ENCODE results near the gene MYO5C.

Gene MYO5C

DNA sequence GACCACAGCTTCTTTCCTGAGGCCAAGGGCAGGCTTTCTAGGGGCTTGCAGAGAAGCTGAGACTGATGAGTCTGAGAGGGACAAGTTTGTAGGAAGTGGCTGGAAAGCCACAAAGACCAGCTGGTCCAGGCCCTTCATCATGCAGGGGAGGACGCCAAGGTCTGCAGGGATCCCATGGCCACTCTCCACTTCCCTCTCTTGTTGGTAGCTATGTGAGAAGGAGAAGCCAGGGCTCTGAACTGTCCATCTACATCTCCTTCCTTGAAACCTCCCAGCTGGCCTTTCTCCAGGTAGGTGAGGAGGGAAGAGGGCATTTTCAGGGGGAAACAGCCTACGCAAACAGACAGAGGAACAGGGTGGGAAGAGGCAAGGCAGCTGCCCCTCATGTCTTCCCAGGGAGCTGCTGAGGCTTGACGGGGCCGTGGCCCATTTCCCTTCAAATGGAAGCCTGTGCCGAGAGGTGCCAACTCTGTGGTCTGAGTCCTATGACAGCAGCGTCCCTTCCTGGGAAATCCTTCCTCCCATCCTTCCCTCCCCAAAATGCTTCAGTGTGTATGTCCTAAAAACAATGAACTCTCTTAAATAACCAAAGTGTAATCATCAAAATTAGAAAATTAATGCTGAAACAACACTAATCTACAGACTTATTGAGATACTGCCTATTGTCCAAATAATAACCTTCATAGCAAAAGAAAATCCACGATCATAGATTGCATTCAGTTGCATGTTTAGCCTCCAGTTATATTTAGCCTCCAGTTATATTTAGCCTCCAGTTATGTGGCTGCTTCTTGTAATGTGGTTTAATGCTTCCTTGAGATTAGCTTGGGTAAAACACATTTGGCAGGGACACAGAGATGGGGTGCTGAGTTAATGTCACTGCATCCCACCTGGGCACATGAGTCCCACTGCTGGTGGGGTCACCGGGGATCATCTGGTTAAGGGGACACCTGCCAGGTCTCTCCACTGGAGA is 140.4 kb downstream of the MYO5C start:
- TF ChIP-seq, protein P1, sequence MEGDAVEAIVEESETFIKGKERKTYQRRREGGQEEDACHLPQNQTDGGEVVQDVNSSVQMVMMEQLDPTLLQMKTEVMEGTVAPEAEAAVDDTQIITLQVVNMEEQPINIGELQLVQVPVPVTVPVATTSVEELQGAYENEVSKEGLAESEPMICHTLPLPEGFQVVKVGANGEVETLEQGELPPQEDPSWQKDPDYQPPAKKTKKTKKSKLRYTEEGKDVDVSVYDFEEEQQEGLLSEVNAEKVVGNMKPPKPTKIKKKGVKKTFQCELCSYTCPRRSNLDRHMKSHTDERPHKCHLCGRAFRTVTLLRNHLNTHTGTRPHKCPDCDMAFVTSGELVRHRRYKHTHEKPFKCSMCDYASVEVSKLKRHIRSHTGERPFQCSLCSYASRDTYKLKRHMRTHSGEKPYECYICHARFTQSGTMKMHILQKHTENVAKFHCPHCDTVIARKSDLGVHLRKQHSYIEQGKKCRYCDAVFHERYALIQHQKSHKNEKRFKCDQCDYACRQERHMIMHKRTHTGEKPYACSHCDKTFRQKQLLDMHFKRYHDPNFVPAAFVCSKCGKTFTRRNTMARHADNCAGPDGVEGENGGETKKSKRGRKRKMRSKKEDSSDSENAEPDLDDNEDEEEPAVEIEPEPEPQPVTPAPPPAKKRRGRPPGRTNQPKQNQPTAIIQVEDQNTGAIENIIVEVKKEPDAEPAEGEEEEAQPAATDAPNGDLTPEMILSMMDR (IDR thresholded peaks at IDR 0.05; ENCODE audit: low read depth, low read length, missing control alignments), result no peak
- no peaks in the 10 kb centered on the region for H3K36me3 ChIP-seq (replicated peaks)
- no peak overlapping the region for H3K27ac ChIP-seq
- in situ Hi-C loops (cut with HindIII; ENCODE audit: low pct_ligation_motif_present, low sequenced_read_pairs), result no loop called here
- no peak for DNase-seq
- H3K4me3 ChIP-seq (ENCODE audit: low read depth, low read length), result no peak overlapping the region
- H3K27me3 ChIP-seq (replicated peaks), result no peaks in the 10 kb centered on the region

DNA sequence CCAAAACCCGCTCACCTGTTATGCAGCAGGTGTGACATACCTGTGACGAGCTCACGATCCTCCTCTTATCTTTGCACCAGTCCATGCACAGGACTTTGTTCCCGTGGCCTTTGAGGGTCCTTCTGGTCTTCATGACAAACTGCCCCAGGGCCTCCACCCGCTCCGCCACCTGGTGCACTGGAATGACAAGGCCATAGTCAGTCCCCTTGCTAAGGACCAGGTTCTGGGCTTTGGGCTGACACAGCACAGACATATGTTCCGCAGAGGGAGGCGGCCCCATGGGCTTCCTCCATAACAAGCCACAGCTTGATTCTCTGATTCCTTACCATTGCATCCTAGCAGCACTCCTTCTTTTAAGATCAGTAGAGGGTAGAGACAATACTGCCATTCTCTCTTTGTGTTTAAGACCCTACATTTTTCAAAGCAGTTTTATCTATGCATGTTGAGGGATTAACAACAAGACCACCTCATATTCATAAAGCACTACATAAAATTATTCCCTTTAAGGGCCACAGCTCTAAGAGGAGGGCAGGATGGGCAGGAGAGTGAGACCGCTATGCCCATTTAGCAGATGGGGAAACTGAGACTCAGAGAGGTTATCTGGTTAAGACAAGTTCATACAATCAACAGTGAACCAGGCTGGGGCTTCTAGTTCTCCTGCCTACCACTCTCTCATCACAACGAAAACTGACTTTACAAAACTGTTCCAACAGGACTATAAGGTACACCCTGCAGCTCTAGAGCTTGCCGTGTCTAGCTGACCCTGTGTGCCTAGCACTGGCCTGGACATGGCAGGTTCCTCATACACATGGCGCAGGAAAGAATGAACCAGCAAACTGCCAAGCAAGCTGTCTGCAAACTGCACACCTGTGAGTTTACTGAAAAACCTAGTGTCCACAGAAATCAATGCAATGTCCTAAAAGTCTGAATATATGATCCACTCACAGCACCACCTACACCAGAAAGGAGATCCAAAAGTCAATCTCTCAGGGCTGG is 141.4 kb downstream of the MYO5C start:
- in situ Hi-C loops (cut with HindIII; ENCODE audit: low pct_ligation_motif_present, low sequenced_read_pairs), result no loop called here
- no peak for DNase-seq
- no peaks in the 10 kb centered on the region for H3K27me3 ChIP-seq (replicated peaks)
- peaks cover 4% of the 10 kb centered on the region for H3K36me3 ChIP-seq (replicated peaks)
- no peak overlapping the region for H3K4me3 ChIP-seq (ENCODE audit: low read depth, low read length)
- TF ChIP-seq, protein P1 (IDR thresholded peaks at IDR 0.05; ENCODE audit: low read depth, low read length, missing control alignments), result no peak
- no peak overlapping the region for H3K27ac ChIP-seq

DNA sequence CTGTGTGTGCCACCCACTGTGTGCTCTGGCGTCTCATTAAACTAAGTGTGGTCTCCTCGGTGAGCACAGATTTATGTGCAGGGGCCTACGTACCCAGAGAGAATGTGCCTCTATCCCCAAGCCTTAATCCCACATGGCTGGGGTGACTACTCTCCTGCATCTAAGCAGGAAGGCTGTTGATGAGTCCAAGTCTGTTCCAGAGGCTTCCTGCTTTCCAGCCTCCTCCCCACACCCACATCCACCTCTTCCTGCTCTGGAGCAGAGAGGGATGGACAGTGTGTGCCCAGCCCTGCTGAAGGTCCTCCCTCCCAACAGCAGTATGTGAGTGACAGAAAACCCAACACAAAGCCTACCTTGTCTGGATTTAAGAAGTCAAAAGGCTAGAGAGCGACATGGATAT is 144.3 kb downstream of the MYO5C start:
- Histone ChIP-seq H3K36me3 (replicated peaks) (peaks cover 4% of the 10 kb centered on the region), H3K4me3 (ENCODE audit: low read depth, low read length) (no peak overlapping the region), H3K27me3 (replicated peaks) (no peaks in the 10 kb centered on the region), H3K27ac (no peak overlapping the region)
- TF ChIP-seq, protein P1 (IDR thresholded peaks at IDR 0.05; ENCODE audit: low read depth, low read length, missing control alignments), result no peak
- no peak for DNase-seq
- in situ Hi-C loops (cut with HindIII; ENCODE audit: low pct_ligation_motif_present, low sequenced_read_pairs), result no loop called here

DNA sequence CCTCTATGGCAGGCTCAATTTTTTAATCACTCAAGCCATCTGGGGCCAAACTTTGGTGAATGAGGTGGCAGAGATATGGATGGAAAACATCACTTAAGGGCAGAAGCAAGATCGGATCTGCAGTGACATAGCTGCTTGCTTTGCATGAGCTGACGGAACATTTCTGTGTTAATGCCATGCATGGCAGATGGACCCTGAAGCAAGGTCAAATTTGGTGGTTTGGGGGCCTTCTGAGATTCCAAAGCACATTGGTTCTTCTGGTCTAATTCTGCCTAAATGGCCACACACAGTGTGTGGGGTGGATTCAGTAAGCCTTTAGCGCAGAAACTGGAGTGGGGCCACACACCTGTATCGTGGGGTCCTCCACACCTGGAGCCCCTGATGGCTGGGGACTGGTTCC is 144.7 kb downstream of the MYO5C start:
- in situ Hi-C loops (cut with HindIII; ENCODE audit: low pct_ligation_motif_present, low sequenced_read_pairs), result no loop called here
- peaks cover 4% of the 10 kb centered on the region for H3K36me3 ChIP-seq (replicated peaks)
- no peak for DNase-seq

DNA sequence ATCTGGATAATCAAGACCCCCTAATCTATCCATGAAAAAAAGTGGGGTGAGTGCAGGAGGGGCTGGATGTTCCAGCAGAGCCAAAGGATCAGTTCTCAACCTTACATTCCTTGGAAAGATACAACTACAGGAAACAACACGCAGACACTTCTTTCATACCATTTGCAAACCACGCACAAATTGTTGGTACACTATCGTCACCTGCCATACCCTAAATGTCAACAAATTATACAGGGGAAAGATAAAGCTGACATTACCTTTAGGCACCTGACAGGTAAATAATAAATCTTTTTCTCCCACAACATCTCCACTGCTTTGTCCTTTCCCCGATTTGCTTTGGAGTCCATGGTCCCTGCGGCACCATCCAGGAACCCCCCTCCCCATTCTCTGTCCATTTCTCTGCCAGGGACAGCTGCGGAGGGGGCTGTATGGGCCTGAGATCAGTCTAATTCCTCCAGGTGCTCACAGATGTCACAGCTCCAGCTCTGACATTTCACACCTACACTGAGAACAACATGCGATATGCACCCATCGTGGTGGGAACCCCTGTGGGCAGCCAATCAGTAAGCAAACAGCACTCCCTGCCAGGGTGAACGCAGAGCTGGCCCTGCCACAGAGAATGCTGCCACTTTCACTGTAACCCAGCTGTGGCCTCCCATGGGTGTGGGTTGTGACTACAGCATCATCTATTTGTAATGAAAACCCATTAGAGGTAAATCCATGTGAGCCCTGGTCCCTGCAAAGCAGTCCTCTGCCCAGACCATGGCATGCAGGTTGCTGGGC is 145.4 kb downstream of the MYO5C start:
- Histone ChIP-seq H3K27ac (no peak overlapping the region), H3K27me3 (replicated peaks) (no peaks in the 10 kb centered on the region), H3K4me3 (ENCODE audit: low read depth, low read length) (no peak overlapping the region), H3K36me3 (replicated peaks) (peaks cover 4% of the 10 kb centered on the region)
- DNase-seq, result no peak
- TF ChIP-seq, protein P1 (IDR thresholded peaks at IDR 0.05; ENCODE audit: low read depth, low read length, missing control alignments), result no peak
- in situ Hi-C loops (cut with HindIII; ENCODE audit: low pct_ligation_motif_present, low sequenced_read_pairs), result no loop called here

More for the DNA sequence above, 144.7 kb downstream of the MYO5C start:
- no peaks in the 10 kb centered on the region for H3K27me3 ChIP-seq (replicated peaks)
- H3K4me3 ChIP-seq (ENCODE audit: low read depth, low read length), result no peak overlapping the region
- TF ChIP-seq, protein P1 (IDR thresholded peaks at IDR 0.05; ENCODE audit: low read depth, low read length, missing control alignments), result no peak
- H3K27ac ChIP-seq, result no peak overlapping the region

Measured in brain microvascular endothelial cell (primary cell).